HG03196 (cell line): ENCODE results near the gene NRXN3.

ENCODE experiments used
- ATAC-seq: cut with Tn5 transposase; IDR thresholded peaks from one replicate; pipeline ENCODE4 v1.9.1; 2021; ENCODE audit not compliant: unreplicated experiment

NRXN3 gene

GRCh38 chr14:79586989-79587598 is 1416.9 kb downstream of the NRXN3 start:
- ATAC-seq, result no peak

GRCh38 chr14:79587875-79588274 is 1417.7 kb downstream of the NRXN3 start:
- no peak for ATAC-seq

- no peak for ATAC-seq
Measured at GRCh38 chr14:79588398-79588797, 1418.2 kb downstream of the NRXN3 start.

- ATAC-seq, result no peak
Measured at GRCh38 chr14:79596551-79596950, 1426.4 kb downstream of the NRXN3 start.

- ATAC-seq, result no peak
Measured at GRCh38 chr14:79597566-79597965, 1427.4 kb downstream of the NRXN3 start.

- no peak for ATAC-seq
Measured at GRCh38 chr14:79598339-79598738, 1428.2 kb downstream of the NRXN3 start.

- ATAC-seq, result no peak
Measured at GRCh38 chr14:79599239-79599638, 1429.1 kb downstream of the NRXN3 start.

- ATAC-seq, result no peak
Measured at GRCh38 chr14:79600406-79600805, 1430.2 kb downstream of the NRXN3 start.

GRCh38 chr14:79601579-79601978 is 1431.4 kb downstream of the NRXN3 start:
- no peak for ATAC-seq

GRCh38 chr14:79602045-79602444 is 1431.9 kb downstream of the NRXN3 start:
- ATAC-seq, result no peak

GRCh38 chr14:79602742-79603141 is 1432.6 kb downstream of the NRXN3 start:
- no peak for ATAC-seq

GRCh38 chr14:79605849-79606248 is 1435.7 kb downstream of the NRXN3 start:
- ATAC-seq, result no peak

GRCh38 chr14:79608446-79608845 is 1438.3 kb downstream of the NRXN3 start:
- no peak for ATAC-seq

- no peak for ATAC-seq
Measured at GRCh38 chr14:79613625-79614024, 1443.5 kb downstream of the NRXN3 start.

GRCh38 chr14:79614448-79614847 is 1444.3 kb downstream of the NRXN3 start:
- no peak for ATAC-seq

- no peak for ATAC-seq
Measured at GRCh38 chr14:79627058-79627457, 1456.9 kb downstream of the NRXN3 start.

- ATAC-seq, result no peak
Measured at GRCh38 chr14:79629411-79630287, 1459.5 kb downstream of the NRXN3 start.

GRCh38 chr14:79630288-79630960 is 1460.3 kb downstream of the NRXN3 start:
- no peak for ATAC-seq

GRCh38 chr14:79631276-79631675 is 1461.1 kb downstream of the NRXN3 start:
- ATAC-seq, result no peak

GRCh38 chr14:79638672-79639266 is 1468.6 kb downstream of the NRXN3 start:
- ATAC-seq, result no peak

- ATAC-seq, result no peak
Measured at GRCh38 chr14:79639613-79640012, 1469.4 kb downstream of the NRXN3 start.
